ENCODE measurements around the gene TFF3. TPM values are rescaled to one million over a fixed set of nuclear protein-coding genes. Genes with fewer than 3 reads are reported as not detected.
A peak's percentile ranks its signal among the peaks of the same experiment; 100 is the strongest.

TFF3 gene
- total and polyA plus RNA-seq, 10 of the 15 experiments (the other 5 are each of a cell fraction or from before 2014, with no cell fraction given): not detected

DNA sequence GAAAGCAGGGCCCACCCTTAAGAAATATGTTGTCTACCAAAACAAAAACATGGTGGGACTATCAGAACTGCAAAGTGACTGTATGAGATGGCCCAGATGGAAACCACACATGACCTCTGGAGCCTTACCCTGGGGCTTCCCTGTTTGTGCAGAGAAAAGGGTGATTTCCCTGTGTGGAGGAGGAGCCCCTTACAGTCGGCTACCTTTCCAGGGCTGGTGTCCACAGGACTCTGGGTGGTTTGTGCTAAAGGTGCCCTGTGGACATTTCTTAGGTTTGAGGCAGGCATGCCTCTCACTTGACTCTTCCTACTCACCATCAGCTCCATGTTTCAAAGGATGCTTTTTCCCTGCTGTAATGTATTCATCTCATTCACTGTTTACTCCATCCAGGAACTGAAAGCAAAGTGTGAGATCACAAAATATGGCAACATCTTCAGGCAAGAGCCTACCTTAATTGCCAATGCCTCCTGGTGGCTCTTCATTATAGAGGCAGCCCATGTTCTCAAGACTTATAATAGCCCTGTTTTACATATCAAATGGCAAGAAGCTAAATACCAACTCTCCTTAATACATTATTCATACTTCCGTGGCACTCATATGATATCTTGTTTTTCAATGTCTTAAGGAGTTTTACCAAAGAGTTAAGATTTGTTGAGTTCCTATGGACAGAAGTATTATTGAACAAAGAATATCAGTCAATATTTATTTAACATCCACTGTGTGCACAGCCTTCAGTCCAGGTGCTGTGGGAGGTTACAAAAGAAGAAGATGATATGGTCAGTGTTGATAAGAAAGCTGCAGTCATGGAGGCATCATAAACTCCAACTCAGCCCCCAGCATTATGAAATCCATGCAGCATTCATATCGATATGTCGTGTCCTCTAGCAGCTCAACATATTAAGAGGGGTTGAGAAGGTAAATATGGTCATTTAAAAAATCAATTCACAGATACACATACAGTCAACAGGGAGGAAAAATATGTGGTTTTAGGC, 15.5 kb upstream of the TFF3 start (continued):
- no peak for TF ChIP-seq CREM (IDR thresholded peaks at IDR 0.05; ENCODE audit: low read depth)
- TF ChIP-seq SREBF2 (IDR thresholded peaks at IDR 0.05; ENCODE audit: low read length): no peak
- no peak for TF ChIP-seq SUPT20H (IDR thresholded peaks at IDR 0.05; ENCODE audit: borderline replicate concordance, control insufficient read depth, low read depth, low read length)
- TF ChIP-seq TARDBP (IDR thresholded peaks at IDR 0.05; ENCODE audit: borderline replicate concordance): no peak
- TF ChIP-seq RAD21 (IDR thresholded peaks at IDR 0.05; ENCODE audit: insufficient read depth, low read depth, low read length): 0 out of 2 replicates have a peak, but pooled peaks have one; percentile 20
- TF ChIP-seq HDGF (IDR thresholded peaks at IDR 0.05): no peak
- TF ChIP-seq PAX8 (IDR thresholded peaks at IDR 0.05): no peak
- TF ChIP-seq, protein P1, sequence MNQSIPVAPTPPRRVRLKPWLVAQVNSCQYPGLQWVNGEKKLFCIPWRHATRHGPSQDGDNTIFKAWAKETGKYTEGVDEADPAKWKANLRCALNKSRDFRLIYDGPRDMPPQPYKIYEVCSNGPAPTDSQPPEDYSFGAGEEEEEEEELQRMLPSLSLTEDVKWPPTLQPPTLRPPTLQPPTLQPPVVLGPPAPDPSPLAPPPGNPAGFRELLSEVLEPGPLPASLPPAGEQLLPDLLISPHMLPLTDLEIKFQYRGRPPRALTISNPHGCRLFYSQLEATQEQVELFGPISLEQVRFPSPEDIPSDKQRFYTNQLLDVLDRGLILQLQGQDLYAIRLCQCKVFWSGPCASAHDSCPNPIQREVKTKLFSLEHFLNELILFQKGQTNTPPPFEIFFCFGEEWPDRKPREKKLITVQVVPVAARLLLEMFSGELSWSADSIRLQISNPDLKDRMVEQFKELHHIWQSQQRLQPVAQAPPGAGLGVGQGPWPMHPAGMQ (IDR thresholded peaks at IDR 0.05; ENCODE audit: borderline replicate concordance): no peak
- no peak; the same call in none of the 2 replicates for TF ChIP-seq ATF7 (IDR thresholded peaks at IDR 0.05; ENCODE audit: low read depth)
- peak; percentile 26; the same call in 1 of the 2 replicates for TF ChIP-seq SPI1 (IDR thresholded peaks at IDR 0.05; ENCODE audit: borderline replicate concordance, insufficient read depth, low read depth, low read length)
- no peak for TF ChIP-seq YY1 (IDR thresholded peaks at IDR 0.05; ENCODE audit: low read depth, low read length)
- TF ChIP-seq NFXL1 (IDR thresholded peaks at IDR 0.05; ENCODE audit: borderline replicate concordance): no peak
- TF ChIP-seq, protein P2, sequence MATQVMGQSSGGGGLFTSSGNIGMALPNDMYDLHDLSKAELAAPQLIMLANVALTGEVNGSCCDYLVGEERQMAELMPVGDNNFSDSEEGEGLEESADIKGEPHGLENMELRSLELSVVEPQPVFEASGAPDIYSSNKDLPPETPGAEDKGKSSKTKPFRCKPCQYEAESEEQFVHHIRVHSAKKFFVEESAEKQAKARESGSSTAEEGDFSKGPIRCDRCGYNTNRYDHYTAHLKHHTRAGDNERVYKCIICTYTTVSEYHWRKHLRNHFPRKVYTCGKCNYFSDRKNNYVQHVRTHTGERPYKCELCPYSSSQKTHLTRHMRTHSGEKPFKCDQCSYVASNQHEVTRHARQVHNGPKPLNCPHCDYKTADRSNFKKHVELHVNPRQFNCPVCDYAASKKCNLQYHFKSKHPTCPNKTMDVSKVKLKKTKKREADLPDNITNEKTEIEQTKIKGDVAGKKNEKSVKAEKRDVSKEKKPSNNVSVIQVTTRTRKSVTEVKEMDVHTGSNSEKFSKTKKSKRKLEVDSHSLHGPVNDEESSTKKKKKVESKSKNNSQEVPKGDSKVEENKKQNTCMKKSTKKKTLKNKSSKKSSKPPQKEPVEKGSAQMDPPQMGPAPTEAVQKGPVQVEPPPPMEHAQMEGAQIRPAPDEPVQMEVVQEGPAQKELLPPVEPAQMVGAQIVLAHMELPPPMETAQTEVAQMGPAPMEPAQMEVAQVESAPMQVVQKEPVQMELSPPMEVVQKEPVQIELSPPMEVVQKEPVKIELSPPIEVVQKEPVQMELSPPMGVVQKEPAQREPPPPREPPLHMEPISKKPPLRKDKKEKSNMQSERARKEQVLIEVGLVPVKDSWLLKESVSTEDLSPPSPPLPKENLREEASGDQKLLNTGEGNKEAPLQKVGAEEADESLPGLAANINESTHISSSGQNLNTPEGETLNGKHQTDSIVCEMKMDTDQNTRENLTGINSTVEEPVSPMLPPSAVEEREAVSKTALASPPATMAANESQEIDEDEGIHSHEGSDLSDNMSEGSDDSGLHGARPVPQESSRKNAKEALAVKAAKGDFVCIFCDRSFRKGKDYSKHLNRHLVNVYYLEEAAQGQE (IDR thresholded peaks at IDR 0.05; ENCODE audit: low read depth, low read length): no peak
- TF ChIP-seq BHLHE40 (IDR thresholded peaks at IDR 0.05; ENCODE audit: borderline replicate concordance in 1 of 2, low read depth in 2 of 2, low read length in 1 of 2): 0 out of 4 replicates have a peak, but pooled peaks of 1 of the 2 experiments have one; percentile 9
- TF ChIP-seq HCFC1 (IDR thresholded peaks at IDR 0.05; ENCODE audit: low read length): no peak
- TF ChIP-seq ZZZ3 (IDR thresholded peaks at IDR 0.05; ENCODE audit: control insufficient read depth, insufficient read length, low read depth): no peak
- TF ChIP-seq, protein P3, sequence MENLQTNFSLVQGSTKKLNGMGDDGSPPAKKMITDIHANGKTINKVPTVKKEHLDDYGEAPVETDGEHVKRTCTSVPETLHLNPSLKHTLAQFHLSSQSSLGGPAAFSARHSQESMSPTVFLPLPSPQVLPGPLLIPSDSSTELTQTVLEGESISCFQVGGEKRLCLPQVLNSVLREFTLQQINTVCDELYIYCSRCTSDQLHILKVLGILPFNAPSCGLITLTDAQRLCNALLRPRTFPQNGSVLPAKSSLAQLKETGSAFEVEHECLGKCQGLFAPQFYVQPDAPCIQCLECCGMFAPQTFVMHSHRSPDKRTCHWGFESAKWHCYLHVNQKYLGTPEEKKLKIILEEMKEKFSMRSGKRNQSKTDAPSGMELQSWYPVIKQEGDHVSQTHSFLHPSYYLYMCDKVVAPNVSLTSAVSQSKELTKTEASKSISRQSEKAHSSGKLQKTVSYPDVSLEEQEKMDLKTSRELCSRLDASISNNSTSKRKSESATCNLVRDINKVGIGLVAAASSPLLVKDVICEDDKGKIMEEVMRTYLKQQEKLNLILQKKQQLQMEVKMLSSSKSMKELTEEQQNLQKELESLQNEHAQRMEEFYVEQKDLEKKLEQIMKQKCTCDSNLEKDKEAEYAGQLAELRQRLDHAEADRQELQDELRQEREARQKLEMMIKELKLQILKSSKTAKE (IDR thresholded peaks at IDR 0.05; ENCODE audit: low read depth, poor library complexity, severe bottlenecking): no peak
- TF ChIP-seq, protein P4, sequence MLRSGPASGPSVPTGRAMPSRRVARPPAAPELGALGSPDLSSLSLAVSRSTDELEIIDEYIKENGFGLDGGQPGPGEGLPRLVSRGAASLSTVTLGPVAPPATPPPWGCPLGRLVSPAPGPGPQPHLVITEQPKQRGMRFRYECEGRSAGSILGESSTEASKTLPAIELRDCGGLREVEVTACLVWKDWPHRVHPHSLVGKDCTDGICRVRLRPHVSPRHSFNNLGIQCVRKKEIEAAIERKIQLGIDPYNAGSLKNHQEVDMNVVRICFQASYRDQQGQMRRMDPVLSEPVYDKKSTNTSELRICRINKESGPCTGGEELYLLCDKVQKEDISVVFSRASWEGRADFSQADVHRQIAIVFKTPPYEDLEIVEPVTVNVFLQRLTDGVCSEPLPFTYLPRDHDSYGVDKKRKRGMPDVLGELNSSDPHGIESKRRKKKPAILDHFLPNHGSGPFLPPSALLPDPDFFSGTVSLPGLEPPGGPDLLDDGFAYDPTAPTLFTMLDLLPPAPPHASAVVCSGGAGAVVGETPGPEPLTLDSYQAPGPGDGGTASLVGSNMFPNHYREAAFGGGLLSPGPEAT (IDR thresholded peaks at IDR 0.05; ENCODE audit: low read depth): peak; percentile 54; the same call in 1 of the 2 replicates
- no peak for TF ChIP-seq KDM1A (IDR thresholded peaks at IDR 0.05; ENCODE audit: borderline replicate concordance)
- TF ChIP-seq GATAD2B (conservative IDR thresholded peaks at IDR 0.05; ENCODE audit: low read depth): no peak; the same call in 1 of the 2 replicates

Measured in GM12878 (cell line).